ENCODE data around the gene GRN.

The GRN gene

GRCh38 chr17:44374306-44375195, 29.4 kb downstream of the GRN start:
- no peak overlapping the region for H3K4me3 ChIP-seq (ENCODE audit: low read depth, low read length)
- TF ChIP-seq CTCF (conservative IDR thresholded peaks at IDR 0.05; ENCODE audit: low read depth, low read length) = no peak
- DNase-seq (ENCODE audit: low read depth) = no peak

- TF ChIP-seq CTCF (conservative IDR thresholded peaks at IDR 0.05; ENCODE audit: low read depth, low read length) = no peak
- DNase-seq (ENCODE audit: low read depth) = no peak
- H3K4me3 ChIP-seq (ENCODE audit: low read depth, low read length) = no peak overlapping the region
These were observed 30.3 kb downstream of the GRN start for GRCh38 chr17:44375196-44376017.

- peak; percentile 55 for DNase-seq (ENCODE audit: low read depth)
- H3K4me3 ChIP-seq (ENCODE audit: low read depth, low read length) = no peak overlapping the region
- TF ChIP-seq CTCF (conservative IDR thresholded peaks at IDR 0.05; ENCODE audit: low read depth, low read length) = peak; percentile 63
These were observed 31.0 kb downstream of the GRN start for GRCh38 chr17:44376124-44376523.

GRCh38 chr17:44376779-44377178, 31.7 kb downstream of the GRN start:
- H3K4me3 ChIP-seq (ENCODE audit: low read depth, low read length) = no peak overlapping the region
- no peak for DNase-seq (ENCODE audit: low read depth)
- TF ChIP-seq CTCF (conservative IDR thresholded peaks at IDR 0.05; ENCODE audit: low read depth, low read length) = no peak

- no peak overlapping the region for H3K4me3 ChIP-seq (ENCODE audit: low read depth, low read length)
- no peak for DNase-seq (ENCODE audit: low read depth)
- TF ChIP-seq CTCF (conservative IDR thresholded peaks at IDR 0.05; ENCODE audit: low read depth, low read length) = no peak
These were observed 33.1 kb downstream of the GRN start for GRCh38 chr17:44378171-44378705.

- no peak for DNase-seq (ENCODE audit: low read depth)
- H3K4me3 ChIP-seq (ENCODE audit: low read depth, low read length) = no peak overlapping the region
- no peak for TF ChIP-seq CTCF (conservative IDR thresholded peaks at IDR 0.05; ENCODE audit: low read depth, low read length)
These were observed 34.8 kb downstream of the GRN start for GRCh38 chr17:44379887-44380286.

All from choroid plexus epithelial cell (primary cell).